Heart right ventricle (tissue), 16 donors: ENCODE measurements around the gene RSPRY1. TPM values are rescaled to one million over a fixed set of nuclear protein-coding genes. Genes with fewer than 3 reads are reported as not detected.
A peak's percentile ranks its signal among the peaks of the same experiment; 100 is the strongest.

ENCODE experiments used
- ATAC-seq, 8 donors: fragments of 200-7000 bp; cut with Tn5 transposase; one replicate each; pipeline ENCODE4 v1.9.1; 2020; ENCODE audit warnings: mild to moderate bottlenecking in 8 of 8, moderate library complexity in 8 of 8, moderate number of reproducible peaks in 1 of 8
- DNase-seq, 2 donors: peaks; one replicate each; pipeline ENCODE4 v3.0.0-alpha.2; 2020
- H3K27ac ChIP-seq, 10 donors: fragments of 200-600 bp; sonication (generic) in 2 of 10; one replicate each; pipeline versions ENCODE4 v1.5.0 to v1.8.0; 2020 to 2022; ENCODE audit warnings: mild to moderate bottlenecking in 3 of 10
- H3K27me3 ChIP-seq, 7 donors: fragments of 200-600 bp; one replicate each; pipeline ENCODE4 v1.8.0; 2021 to 2022; ENCODE audit warnings: mild to moderate bottlenecking in 2 of 7
- H3K36me3 ChIP-seq, 9 donors: fragments of 200-600 bp; sonication (generic) in 1 of 9; one replicate each; pipeline versions ENCODE4 v1.5.0 to v1.8.0; 2020 to 2022; ENCODE audit warnings: mild to moderate bottlenecking in 2 of 9
- H3K4me1 ChIP-seq, 9 donors: fragments of 200-600 bp; sonication (generic) in 1 of 9; one replicate each; pipeline versions ENCODE4 v1.5.0 to v1.8.0; 2020 to 2022; ENCODE audit warnings: mild to moderate bottlenecking in 4 of 9
- H3K4me3 ChIP-seq, 10 donors: fragments of 200-600 bp; sonication (generic) in 2 of 10; one replicate each; pipeline versions ENCODE4 v1.5.0 to v1.8.0; 2020 to 2022; ENCODE audit warnings: mild to moderate bottlenecking in 7 of 10, moderate library complexity in 2 of 10
- H3K9me3 ChIP-seq, 11 donors: fragments of 200-600 bp in 10 of 11; sonication (generic) in 2 of 11; one replicate each; pipeline versions ENCODE4 v1.5.0 to v1.8.0; 2013 to 2022; ENCODE audit warnings: mild to moderate bottlenecking in 2 of 11, control low read depth in 1 of 11, moderate library complexity in 1 of 11
- CTCF ChIP-seq, 9 donors: fragments of 200-600 bp; sonication (generic) in 2 of 9; IDR thresholded peaks; one replicate each; pipeline versions ENCODE4 v1.5.0 to v1.8.0; 2021 to 2022; ENCODE audit warnings: antibody characterized with exemption in 9 of 9, mild to moderate bottlenecking in 5 of 9, moderate library complexity in 1 of 9
- whole genome bisulfite sequencing, 2 donors: extraction: QIAGEN DNeasy Blood & Tissue Kit; methylation state at CpG; one replicate each; pipeline ENCODE4 v1.1.7; 2013; ENCODE audit warnings: inconsistent platforms in 1 of 2; 5-methylcytosine and 5-hydroxymethylcytosine counted together
- intact Hi-C, 10 donors: fragments of 100-400 bp; cut with DNase I; formaldehyde crosslinking; loops; one replicate each; pipeline versions ENCODE4 v1.11.1 to v1.14.2; 2022
- polyA plus RNA-seq, 2 donors: library from polyadenylated mRNA; stranded (reverse); fragments of 200-250 nt; gene quantifications; one replicate each; pipeline ENCODE4 v1.2.3, GENCODE V29; 2013
- total RNA-seq, 10 donors: library from RNA; stranded (reverse); fragmentation: NEBNext Ultra II Directional in 3 of 10; extraction: Animal tissue kit (Norgen Biotek cat#: 25700) in 3 of 10; gene quantifications; one replicate each; pipeline versions ENCODE4 v1.2.1 to v1.2.4, GENCODE V29; 2021 to 2023
- donor health status: Arrhythmogenic right ventricular cardiomyopathy.
- donor health status: ischemic (EF 13 %, LVEDD 7.1; RV severe dilation, severe dysfunction).
- donor health status: healthy with polysubstance abuse.
- donor health status: DM: no; HTN: yes; CAD: no.
- donor health status: DM: no; HTN: no; CAD: no.
- donor health status: ischemic (EF 25% LVEDD 6.9; RV normal size, moderate dysfunction).
- donor health status: ischemic (EF 25% LVEDD 5.7; RV mildly dilated, moderate dysfunction).
- donor health status: healthy.
- donor health status: DM: yes; HTN: yes; CAD: no.
- donor health status: Ischemic cardiomyopathy.
- donor health status: ischemic (EF 35%, LVEDD 5.7; RV mildly dilated, moderate dysfunction).
- donor health status: nonischemic (EF 11% LVEDD 7.7; RV severe dilation, severe dysfunction).
- donor health status: DM: yes; HTN: yes; CAD: no.
- donor health status: PGD.
- donor health status: ischemic (EF 29% LVEDD 5.4; RV normal size, mild dysfunction).
- donor health status: nonischemic (EF 23%, LVEDD 6.1; RV moderate dilation, normal function).

Gene RSPRY1
- total and polyA plus RNA-seq, 12 donors: 6.9 to 21.4 (median 16.9) TPM

GRCh38 chr16:57146040-57146647, 40.0 kb upstream of the RSPRY1 start:
- peaks cover 0 to 13% (median 0%) of the 10 kb centered on the region in 9 donors for H3K36me3 ChIP-seq
- ATAC-seq (peak in 1 of 8 donors; percentile 29), DNase-seq (no peak)
- H3K4me1 ChIP-seq: peaks cover 14 to 99% (median 77%) of the 10 kb centered on the region in 9 donors
- no peak overlapping the region for H3K4me3 ChIP-seq
- peak overlapping the region in 9 of 10 donors; percentile 63 to 85 (median 78) for H3K27ac ChIP-seq
- TF ChIP-seq CTCF (IDR thresholded peaks at IDR 0.05): peak in 1 of 9 donors; percentile 4
- H3K27me3 ChIP-seq: no peaks in the 10 kb centered on the region
- no peaks in the 10 kb centered on the region for H3K9me3 ChIP-seq
- WGBS, 2 donors: 80 to 81% methylated on average over 24 of the region's 24 CpGs
- intact Hi-C loops: loop anchor here in 3 of 10 donors (5.0 to 10.0 kb wide), 3 partner anchors 39 to 54 kb away; partner anchors contain the start of gene CPNE2 (in 2 of the 3)

- intact Hi-C loops: loop anchor here in 3 of 10 donors (5.0 to 10.0 kb wide), 3 partner anchors 39 to 54 kb away; partner anchors contain the start of gene CPNE2 (in 2 of the 3)
- Histone ChIP-seq H3K36me3 (peaks cover 0 to 13% (median 0%) of the 10 kb centered on the region in 9 donors), H3K27me3 (no peaks in the 10 kb centered on the region), H3K9me3 (no peaks in the 10 kb centered on the region), H3K4me3 (no peak overlapping the region), H3K27ac (peak overlapping the region in 9 of 10 donors; percentile 63 to 85 (median 78)), H3K4me1 (peaks cover 14 to 99% (median 74%) of the 10 kb centered on the region in 9 donors)
- DNase-seq (no peak), ATAC-seq (no peak)
- WGBS, 2 donors: 91 to 93% methylated on average over 5 of the region's 5 CpGs
- TF ChIP-seq CTCF (IDR thresholded peaks at IDR 0.05): peak in 2 of 9 donors; percentile 3 to 15
These were observed 39.4 kb upstream of the RSPRY1 start for GRCh38 chr16:57146735-57147134.

GRCh38 chr16:57147381-57148221, 38.5 kb upstream of the RSPRY1 start:
- ATAC-seq (peak in 7 of 8 donors; percentile 19 to 69 (median 64)), DNase-seq (peak in 1 of 2 donors; percentile 61)
- Histone ChIP-seq H3K4me1 (peaks cover 14 to 94% (median 68%) of the 10 kb centered on the region in 9 donors), H3K4me3 (peak overlapping the region in 2 of 10 donors; percentile 7 to 19), H3K27me3 (no peaks in the 10 kb centered on the region), H3K27ac (peak overlapping the region in 9 of 10 donors; percentile 66 to 85 (median 78)), H3K9me3 (no peaks in the 10 kb centered on the region), H3K36me3 (peaks cover 0 to 21% (median under 1%) of the 10 kb centered on the region in 9 donors)
- WGBS, 2 donors: 41 to 51% methylated on average over 14 of the region's 14 CpGs
- no peak for TF ChIP-seq CTCF (IDR thresholded peaks at IDR 0.05)
- intact Hi-C loops: loop anchor here in 3 of 10 donors (5.0 to 10.0 kb wide), 3 partner anchors 40 to 55 kb away; partner anchors contain the start of gene CPNE2 (in 2 of the 3)

GRCh38 chr16:57148481-57148880, 37.6 kb upstream of the RSPRY1 start:
- peak overlapping the region; percentile 66 to 85 (median 78) for H3K27ac ChIP-seq
- no peak overlapping the region for H3K4me3 ChIP-seq
- intact Hi-C loops: loop anchor here in 3 of 10 donors (5.0 to 10.0 kb wide), 3 partner anchors 41 to 56 kb away; partner anchors contain the start of gene CPNE2 (in 2 of the 3)
- H3K36me3 ChIP-seq: peaks cover 0 to 30% (median 9%) of the 10 kb centered on the region in 9 donors
- no peak for TF ChIP-seq CTCF (IDR thresholded peaks at IDR 0.05)
- H3K27me3 ChIP-seq: no peaks in the 10 kb centered on the region
- WGBS, 2 donors: 93 to 96% methylated on average over 6 of the region's 6 CpGs
- DNase-seq (no peak), ATAC-seq (no peak)
- H3K9me3 ChIP-seq: no peaks in the 10 kb centered on the region
- peaks cover 14 to 86% (median 60%) of the 10 kb centered on the region in 9 donors for H3K4me1 ChIP-seq
